Transverse colon (tissue), 4 donors: ENCODE data around the gene MPV17L. TPM values are rescaled to one million over a fixed set of nuclear protein-coding genes. Genes with fewer than 3 reads are reported as not detected.
"Not testable (repeated sequence)": the region's sequence is repeated elsewhere in the genome, so short reads cannot be mapped to it uniquely, and the experiment has no call there.

Experiments used
- DNase-seq: peaks from one replicate; pipeline ENCODE4 v3.0.0-alpha.2; 2019
- H3K27ac ChIP-seq, 4 donors: fragments of 200-600 bp; sonication (generic); 2 replicates each; pipeline ENCODE4 v1.5.1; 2016 to 2018; ENCODE audit warnings: inconsistent platforms in 4 of 4
- H3K27me3 ChIP-seq: fragments of 200-600 bp; sonication (generic); 2 replicates; pipeline ENCODE4 v1.5.1; 2017; ENCODE audit warnings: inconsistent platforms
- H3K36me3 ChIP-seq, 4 donors: fragments of 200-600 bp; sonication (generic); 2 replicates each; pipeline ENCODE4 v1.5.1; 2017 to 2019; ENCODE audit warnings: inconsistent platforms in 4 of 4
- H3K4me1 ChIP-seq, 4 donors: fragments of 200-600 bp; sonication (generic); 2 replicates each; pipeline ENCODE4 v1.5.1; 2017 to 2020; ENCODE audit warnings: inconsistent platforms in 4 of 4
- H3K4me3 ChIP-seq, 4 donors: fragments of 200-600 bp; sonication (generic); 1 replicate in 1 of 4; 2 replicates in 3 of 4; pipeline versions ENCODE4 v1.5.1 to v1.6.1; 2017 to 2019; ENCODE audit warnings: inconsistent platforms in 4 of 4
- H3K9me3 ChIP-seq, 2 donors: fragments of 200-600 bp; sonication (generic); 2 replicates each; pipeline ENCODE4 v1.5.1; 2017 to 2019; ENCODE audit warnings: inconsistent platforms in 2 of 2
- WGBS, 2 donors: methylation state at CpG; one replicate each; pipeline ENCODE4 v1.1.5; 2018; ENCODE audit warnings: low coverage in 1 of 2; 5-methylcytosine and 5-hydroxymethylcytosine counted together
- in situ Hi-C, 4 donors: fragments of 200-750 bp; cut with MboI; loops; one replicate each; pipeline versions ENCODE4 v1.15.0 to v1.15.1; 2017; ENCODE audit warnings: low sequenced_read_pairs in 3 of 4, low pct_ligation_motif_present in 1 of 4, low pct_unique_long_range_greater_than_20kb in 1 of 4
- intact Hi-C: fragments of 100-400 bp; cut with DNase I; formaldehyde crosslinking; loops from one replicate; pipeline ENCODE4 v1.15.1; 2023; ENCODE audit warnings: low total_unique reads
- total RNA-seq, 4 donors: library from RNA; depleted of rRNA; stranded (reverse); fragments of >200 nt; gene quantifications; one replicate each; pipeline ENCODE4 v1.1.0, GENCODE V29; 2016

The MPV17L gene
- 1 to 10 TPM in 3 of 4 donors, under 1 TPM in 1; 0.37 to 6.3 (median 4.6) TPM for total RNA-seq

GRCh38 chr16:15395631-15396508 is at the start of gene MPV17L:
MPV17L (plus strand) TSS chr16:15395754; CDS start chr16:15395898, 144 bp downstream.
- H3K27me3 ChIP-seq, H3K36me3 ChIP-seq, in situ Hi-C loops, intact Hi-C loops, H3K9me3 ChIP-seq: not testable (repeated sequence)
- 0 to 6% methylated on average over 1 to 68 of the region's 79 CpGs for WGBS, 2 donors
- Histone ChIP-seq H3K4me1 (peaks cover 0 to 14% (median 3%) of the 10 kb centered on the region in 4 donors), H3K4me3 (peak within 1 kb of the TSS; percentile 54 to 67 (median 62)), H3K27ac (peak within 1 kb of the TSS; percentile 54 to 81 (median 74))
- peak; percentile 52 for DNase-seq

DNA sequence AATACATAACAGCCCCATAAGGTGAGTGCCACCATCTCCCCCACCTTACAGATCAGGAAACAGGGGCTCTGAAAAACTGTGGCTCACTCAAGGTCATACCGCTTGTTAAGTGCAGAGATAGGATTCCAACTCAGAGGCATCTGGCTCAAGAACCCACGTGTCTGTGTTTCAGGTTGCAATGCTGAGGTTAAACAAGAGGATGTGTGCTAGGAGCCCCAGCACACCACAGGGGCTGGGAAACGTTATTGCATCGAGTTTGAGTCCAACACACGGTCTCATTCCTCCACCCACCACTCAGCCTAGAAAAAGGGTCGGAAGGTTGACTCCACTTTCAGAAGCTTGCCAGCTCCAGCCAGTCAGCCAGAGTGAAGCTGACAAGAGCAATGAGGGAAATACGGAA is 46.8 kb upstream of the MPV17L start:
- H3K4me1 ChIP-seq, H3K9me3 ChIP-seq, H3K27me3 ChIP-seq, H3K4me3 ChIP-seq, H3K36me3 ChIP-seq, intact Hi-C loops, H3K27ac ChIP-seq, in situ Hi-C loops, DNase-seq: not testable (repeated sequence)
- no CpG with 5 or more reads among the region's 7 CpGs for WGBS, 2 donors

DNA sequence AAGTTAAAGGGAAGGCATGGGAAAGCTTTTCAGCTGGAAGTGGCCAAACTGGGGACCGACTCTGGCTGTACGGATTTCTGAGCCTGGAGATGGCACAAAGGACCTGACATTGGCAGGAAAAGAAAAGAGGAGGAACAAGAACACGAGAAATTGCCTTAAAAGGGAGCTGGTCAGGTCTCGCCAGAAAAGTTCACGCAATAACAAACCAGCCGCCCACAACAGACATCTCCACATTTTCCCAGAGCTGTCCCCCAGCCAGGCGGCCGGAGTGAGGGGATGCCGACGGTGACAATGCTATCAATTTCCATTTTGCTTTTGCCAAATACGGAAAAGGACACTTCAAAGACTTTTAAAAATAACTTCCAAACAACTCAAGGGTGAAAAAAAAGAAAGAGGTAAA is 44.3 kb upstream of the MPV17L start:
- H3K9me3 ChIP-seq, H3K27me3 ChIP-seq, H3K36me3 ChIP-seq, H3K4me3 ChIP-seq, DNase-seq, in situ Hi-C loops, H3K4me1 ChIP-seq, intact Hi-C loops, H3K27ac ChIP-seq: not testable (repeated sequence)
- WGBS, 2 donors, result no CpG with 5 or more reads among the region's 11 CpGs

DNA sequence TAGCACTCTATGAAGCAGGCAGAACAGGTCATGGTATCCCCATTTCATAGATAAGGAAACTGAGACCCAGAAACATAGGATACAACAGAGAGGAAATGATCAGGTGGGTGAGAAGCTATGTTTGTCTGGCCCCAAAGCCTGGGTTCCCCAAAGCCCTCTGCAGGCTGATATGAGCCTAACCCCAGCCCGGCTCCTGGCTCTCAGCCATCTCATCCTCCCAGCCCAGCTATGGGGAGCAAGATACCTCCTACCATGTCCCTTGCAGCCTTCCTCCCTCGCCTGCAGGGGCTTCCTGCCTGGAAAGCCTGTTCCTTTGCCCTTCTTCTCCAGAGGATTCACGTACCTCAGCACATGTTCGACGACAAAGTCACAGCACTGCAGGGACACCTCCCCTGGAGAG is 43.8 kb upstream of the MPV17L start:
- DNase-seq, H3K4me3 ChIP-seq, in situ Hi-C loops, H3K4me1 ChIP-seq, H3K36me3 ChIP-seq, H3K9me3 ChIP-seq, H3K27ac ChIP-seq, intact Hi-C loops, H3K27me3 ChIP-seq: not testable (repeated sequence)
- WGBS, 2 donors, result no CpG with 5 or more reads among the region's 5 CpGs

- H3K4me1 ChIP-seq, H3K4me3 ChIP-seq, H3K27me3 ChIP-seq, intact Hi-C loops, DNase-seq, H3K27ac ChIP-seq, H3K36me3 ChIP-seq, H3K9me3 ChIP-seq, in situ Hi-C loops: not testable (repeated sequence)
- WGBS, 2 donors, result 20% methylated on average over 1 of the region's 3 CpGs; no CpG with 5 or more reads in 1 of the 2 donors
Measured at GRCh38 chr16:15352852-15353251, 42.7 kb upstream of the MPV17L start.

DNA sequence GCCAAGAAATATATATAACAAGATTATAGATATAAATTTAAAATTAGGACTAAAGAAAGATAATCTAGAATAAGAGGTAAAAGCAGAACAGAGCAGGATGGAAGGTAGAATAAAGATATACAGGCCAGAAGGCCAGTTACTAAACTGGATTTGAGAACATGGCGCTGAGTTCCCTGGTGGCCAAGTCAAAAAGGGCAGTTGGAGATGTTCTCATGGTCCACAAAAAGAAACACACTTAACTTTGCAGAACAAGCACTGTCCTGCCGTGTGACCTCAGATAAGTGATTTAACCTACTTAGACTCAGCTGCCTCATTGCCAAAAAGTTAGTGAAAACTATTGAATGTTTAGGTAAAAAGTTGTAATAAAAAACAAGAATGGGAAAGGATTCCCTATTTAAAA is 40.7 kb upstream of the MPV17L start:
- H3K36me3 ChIP-seq, H3K4me3 ChIP-seq, intact Hi-C loops, H3K4me1 ChIP-seq, DNase-seq, H3K9me3 ChIP-seq, H3K27me3 ChIP-seq, H3K27ac ChIP-seq, in situ Hi-C loops: not testable (repeated sequence)
- WGBS, 2 donors, result no CpG with 5 or more reads among the region's 2 CpGs

DNA sequence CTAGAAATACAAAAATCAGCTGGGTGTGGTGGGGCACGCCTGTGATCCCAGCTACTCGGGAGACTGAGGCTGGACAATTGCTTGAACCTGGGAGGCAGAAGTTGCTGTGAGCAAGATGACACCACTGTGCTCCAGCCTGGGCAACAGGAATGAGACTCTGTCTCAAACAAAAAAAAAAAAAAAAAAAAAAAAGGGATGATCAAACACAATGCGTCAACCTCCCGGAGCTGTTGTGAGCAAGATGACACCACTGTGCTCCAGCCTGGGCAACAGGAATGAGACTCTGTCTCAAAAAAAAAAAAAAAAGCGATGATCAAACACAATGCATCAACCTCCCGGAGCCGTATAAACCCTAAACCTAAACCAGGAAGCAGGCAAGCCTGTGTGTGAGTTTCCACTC is 38.1 kb upstream of the MPV17L start:
- WGBS, 2 donors, result 88% methylated on average over 5 of the region's 7 CpGs; no CpG with 5 or more reads in 1 of the 2 donors
- H3K36me3 ChIP-seq, H3K27ac ChIP-seq, H3K4me3 ChIP-seq, intact Hi-C loops, H3K27me3 ChIP-seq, H3K9me3 ChIP-seq, H3K4me1 ChIP-seq, in situ Hi-C loops, DNase-seq: not testable (repeated sequence)

DNA sequence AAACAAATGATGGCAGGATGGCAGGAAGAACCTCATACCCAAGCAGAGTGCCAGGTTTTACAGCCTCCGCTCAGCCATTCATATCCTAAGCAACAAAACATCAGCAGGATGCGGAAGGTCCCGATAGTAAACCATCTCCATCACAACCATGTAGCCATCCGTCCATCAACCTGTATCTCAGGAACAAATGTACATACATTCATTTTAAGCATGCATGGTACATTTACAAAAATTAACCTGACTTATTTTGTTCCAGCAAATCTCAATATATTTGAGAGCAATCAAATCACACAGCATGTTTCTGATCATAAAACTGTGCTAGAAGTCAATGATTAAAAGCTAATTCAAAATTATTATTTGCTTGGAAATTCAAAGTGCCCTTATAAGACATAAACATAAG is 17.4 kb upstream of the MPV17L start, which contains the start of gene NPIPA5:
NPIPA5 (minus strand) TSS at position 101 of the 400 bp plus-strand sequence; CDS start at position 101, 0 bp downstream.
- intact Hi-C loops, H3K4me1 ChIP-seq, in situ Hi-C loops, H3K9me3 ChIP-seq, H3K27me3 ChIP-seq, H3K4me3 ChIP-seq, H3K36me3 ChIP-seq, H3K27ac ChIP-seq, DNase-seq: not testable (repeated sequence)
- no CpG with 5 or more reads among the region's 4 CpGs for WGBS, 2 donors

- H3K4me1 ChIP-seq, H3K4me3 ChIP-seq, H3K9me3 ChIP-seq, H3K27ac ChIP-seq, in situ Hi-C loops, H3K36me3 ChIP-seq, intact Hi-C loops, DNase-seq, H3K27me3 ChIP-seq: not testable (repeated sequence)
- 29 to 33% methylated on average over 1 to 3 of the region's 3 CpGs for WGBS, 2 donors
Measured at GRCh38 chr16:15382810-15383209, 12.7 kb upstream of the MPV17L start.

- H3K27me3 ChIP-seq, intact Hi-C loops, H3K27ac ChIP-seq, H3K36me3 ChIP-seq, DNase-seq, H3K9me3 ChIP-seq, in situ Hi-C loops, H3K4me3 ChIP-seq, H3K4me1 ChIP-seq: not testable (repeated sequence)
- 80 to 93% methylated on average over 3 to 6 of the region's 6 CpGs for WGBS, 2 donors
Measured at GRCh38 chr16:15388060-15388459, 7.5 kb upstream of the MPV17L start.

- in situ Hi-C loops, H3K36me3 ChIP-seq, H3K27ac ChIP-seq, DNase-seq, H3K9me3 ChIP-seq, H3K4me1 ChIP-seq, H3K4me3 ChIP-seq, H3K27me3 ChIP-seq, intact Hi-C loops: not testable (repeated sequence)
- 39 to 75% methylated on average over 4 to 5 of the region's 5 CpGs for WGBS, 2 donors
Measured at GRCh38 chr16:15389916-15390315, 5.6 kb upstream of the MPV17L start.
